ENCODE data around the gene SERPIND1.

Gene SERPIND1

DNA sequence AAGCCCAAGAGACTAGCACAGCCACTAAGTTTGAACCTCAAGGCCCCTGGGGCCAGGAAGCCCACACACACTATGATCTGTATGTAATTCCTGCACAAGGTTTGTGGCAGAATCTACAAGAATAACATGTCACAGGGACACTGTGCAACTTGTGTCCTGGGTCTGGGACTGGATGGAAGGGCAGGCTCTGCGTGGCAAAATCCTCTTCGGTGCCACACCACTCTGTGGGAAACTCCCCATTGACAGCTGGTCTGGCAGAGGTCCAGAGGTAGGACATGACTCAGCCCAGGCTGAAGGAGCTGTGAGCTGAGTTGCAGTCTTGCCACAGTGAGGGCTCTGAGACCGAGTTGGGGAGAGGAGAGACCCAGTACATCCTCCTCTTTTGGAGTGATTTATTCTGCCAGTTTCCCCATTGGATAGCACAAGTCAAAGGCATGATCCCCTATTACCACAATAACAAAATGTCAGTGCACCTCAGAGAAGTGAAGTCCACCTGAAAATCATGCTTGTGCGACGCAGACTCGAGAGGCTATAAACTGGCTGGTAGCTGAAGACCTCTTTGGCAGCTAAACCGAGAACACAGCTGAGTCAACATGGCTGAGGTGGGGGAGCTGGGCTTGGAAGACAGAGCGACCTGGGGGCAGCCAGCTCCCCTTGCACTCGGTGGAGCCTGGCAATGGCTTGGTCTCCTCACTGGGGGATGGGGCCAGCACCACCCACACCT lies 23.3 kb upstream of the SERPIND1 start:
- Histone ChIP-seq H3K9me3 (ENCODE audit: control insufficient read depth, insufficient read depth, low read length) (no peaks in the 10 kb centered on the region), H3K79me2 (ENCODE audit: control insufficient read depth, low read length) (no peaks in the 10 kb centered on the region), H3K9me2 (replicated peaks; ENCODE audit: control insufficient read depth, low read length) (no peaks in the 10 kb centered on the region), H3K27ac (ENCODE audit: low read depth, low read length) (no peak overlapping the region), H3F3A (ENCODE audit: control insufficient read depth, insufficient read depth) (no peaks in the 10 kb centered on the region), H3K36me3 (ENCODE audit: control insufficient read depth, low read length) (peaks cover 43% of the 10 kb centered on the region), H3K4me1 (ENCODE audit: control insufficient read depth, low read length) (peaks cover 11% of the 10 kb centered on the region), H4K20me1 (ENCODE audit: control insufficient read depth, insufficient read depth, low read depth, low read length) (no peaks in the 10 kb centered on the region), H3K4me2 (ENCODE audit: low read length) (no peak overlapping the region), H3K4me3 (ENCODE audit: low read length) (no peak overlapping the region), H3K27me3 (ENCODE audit: control insufficient read depth, low read length) (no peaks in the 10 kb centered on the region)
- no peak for TF ChIP-seq EZH2phosphoT487 (IDR thresholded peaks at IDR 0.05; ENCODE audit: borderline replicate concordance, low read length)
- TF ChIP-seq, protein P1, sequence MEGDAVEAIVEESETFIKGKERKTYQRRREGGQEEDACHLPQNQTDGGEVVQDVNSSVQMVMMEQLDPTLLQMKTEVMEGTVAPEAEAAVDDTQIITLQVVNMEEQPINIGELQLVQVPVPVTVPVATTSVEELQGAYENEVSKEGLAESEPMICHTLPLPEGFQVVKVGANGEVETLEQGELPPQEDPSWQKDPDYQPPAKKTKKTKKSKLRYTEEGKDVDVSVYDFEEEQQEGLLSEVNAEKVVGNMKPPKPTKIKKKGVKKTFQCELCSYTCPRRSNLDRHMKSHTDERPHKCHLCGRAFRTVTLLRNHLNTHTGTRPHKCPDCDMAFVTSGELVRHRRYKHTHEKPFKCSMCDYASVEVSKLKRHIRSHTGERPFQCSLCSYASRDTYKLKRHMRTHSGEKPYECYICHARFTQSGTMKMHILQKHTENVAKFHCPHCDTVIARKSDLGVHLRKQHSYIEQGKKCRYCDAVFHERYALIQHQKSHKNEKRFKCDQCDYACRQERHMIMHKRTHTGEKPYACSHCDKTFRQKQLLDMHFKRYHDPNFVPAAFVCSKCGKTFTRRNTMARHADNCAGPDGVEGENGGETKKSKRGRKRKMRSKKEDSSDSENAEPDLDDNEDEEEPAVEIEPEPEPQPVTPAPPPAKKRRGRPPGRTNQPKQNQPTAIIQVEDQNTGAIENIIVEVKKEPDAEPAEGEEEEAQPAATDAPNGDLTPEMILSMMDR (IDR thresholded peaks at IDR 0.05; ENCODE audit: low read depth, low read length, poor library complexity, severe bottlenecking) = no peak

DNA sequence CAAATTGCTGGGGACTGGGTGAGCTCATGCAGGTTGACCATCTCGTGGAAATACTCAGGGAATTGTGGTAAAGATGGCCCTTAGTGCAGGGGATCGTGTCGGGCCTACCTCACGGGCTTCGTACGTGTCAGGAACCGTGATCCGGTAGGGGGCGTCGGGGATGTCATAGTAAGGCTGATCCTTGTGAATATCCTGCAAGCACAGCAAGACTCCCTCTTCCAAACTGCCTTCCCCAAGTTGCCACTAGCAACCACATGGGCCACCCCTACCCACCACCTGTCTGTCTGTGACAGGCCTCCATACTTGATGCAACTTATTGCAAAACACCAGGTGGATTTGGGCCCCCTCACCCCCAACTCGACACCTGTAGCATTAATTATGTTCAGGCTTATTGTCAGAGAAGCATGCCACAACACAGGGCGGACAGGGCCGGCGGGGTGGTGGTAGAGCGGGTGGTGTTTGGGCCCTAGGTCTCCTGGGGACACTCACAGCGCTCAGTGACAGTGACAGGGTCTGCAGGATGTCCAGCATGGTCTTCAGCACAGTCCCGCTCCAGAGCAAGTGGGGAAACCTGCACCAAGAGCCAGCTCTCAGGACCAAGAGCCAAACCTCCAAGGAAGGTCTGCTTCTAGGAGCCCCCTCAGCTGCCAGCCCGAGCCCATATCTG lies 22.6 kb upstream of the SERPIND1 start:
- no peak for TF ChIP-seq EZH2phosphoT487 (IDR thresholded peaks at IDR 0.05; ENCODE audit: borderline replicate concordance, low read length)
- TF ChIP-seq, protein P1 (IDR thresholded peaks at IDR 0.05; ENCODE audit: low read depth, low read length, poor library complexity, severe bottlenecking) = no peak
- no peaks in the 10 kb centered on the region for H4K20me1 ChIP-seq (ENCODE audit: control insufficient read depth, insufficient read depth, low read depth, low read length)
- H3K4me3 ChIP-seq (ENCODE audit: low read length) = no peak overlapping the region
- no peaks in the 10 kb centered on the region for H3K9me3 ChIP-seq (ENCODE audit: control insufficient read depth, insufficient read depth, low read length)
- no peaks in the 10 kb centered on the region for H3K9me2 ChIP-seq (replicated peaks; ENCODE audit: control insufficient read depth, low read length)
- no peaks in the 10 kb centered on the region for H3K79me2 ChIP-seq (ENCODE audit: control insufficient read depth, low read length)
- peaks cover 43% of the 10 kb centered on the region for H3K36me3 ChIP-seq (ENCODE audit: control insufficient read depth, low read length)
- peaks cover 11% of the 10 kb centered on the region for H3K4me1 ChIP-seq (ENCODE audit: control insufficient read depth, low read length)
- H3K4me2 ChIP-seq (ENCODE audit: low read length) = no peak overlapping the region
- no peaks in the 10 kb centered on the region for H3F3A ChIP-seq (ENCODE audit: control insufficient read depth, insufficient read depth)
- H3K27me3 ChIP-seq (ENCODE audit: control insufficient read depth, low read length) = no peaks in the 10 kb centered on the region
- no peak overlapping the region for H3K27ac ChIP-seq (ENCODE audit: low read depth, low read length)

DNA sequence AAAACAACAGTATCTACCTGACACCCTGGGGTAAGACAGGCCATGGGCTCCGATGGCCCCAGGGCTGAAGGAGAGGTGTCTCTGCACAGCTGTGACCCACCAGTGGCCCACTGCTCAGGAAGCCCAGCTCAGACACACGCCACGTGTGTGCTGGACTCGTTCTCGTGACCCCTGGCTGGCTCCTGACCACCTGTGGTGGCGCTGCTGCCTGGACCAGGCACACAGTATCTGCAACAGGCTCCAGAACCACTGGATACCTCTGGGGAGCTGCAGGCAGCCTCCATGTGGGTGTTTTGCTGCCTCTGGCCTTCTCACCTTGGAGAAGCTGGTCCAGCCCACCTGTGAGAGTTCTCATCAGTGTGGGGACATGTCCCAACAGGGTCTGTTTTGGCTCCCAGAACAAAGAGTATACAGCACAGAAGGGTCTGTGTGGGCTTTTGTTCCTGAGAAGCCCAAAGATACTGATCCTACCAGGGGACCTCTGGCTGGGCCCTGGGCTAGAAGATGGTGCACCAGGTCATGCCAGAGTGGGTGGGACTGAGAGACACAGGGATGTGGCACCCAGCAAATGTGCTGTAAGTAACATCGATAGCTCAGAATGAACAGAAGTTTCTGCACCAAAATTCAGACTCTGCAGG lies 21.7 kb upstream of the SERPIND1 start:
- Histone ChIP-seq H3K27me3 (ENCODE audit: control insufficient read depth, low read length) (no peaks in the 10 kb centered on the region), H4K20me1 (ENCODE audit: control insufficient read depth, insufficient read depth, low read depth, low read length) (no peaks in the 10 kb centered on the region), H3K4me2 (ENCODE audit: low read length) (no peak overlapping the region), H3K79me2 (ENCODE audit: control insufficient read depth, low read length) (no peaks in the 10 kb centered on the region), H3F3A (ENCODE audit: control insufficient read depth, insufficient read depth) (no peaks in the 10 kb centered on the region), H3K36me3 (ENCODE audit: control insufficient read depth, low read length) (peaks cover 34% of the 10 kb centered on the region), H3K4me3 (ENCODE audit: low read length) (no peak overlapping the region), H3K9me2 (replicated peaks; ENCODE audit: control insufficient read depth, low read length) (no peaks in the 10 kb centered on the region), H3K9me3 (ENCODE audit: control insufficient read depth, insufficient read depth, low read length) (no peaks in the 10 kb centered on the region), H3K4me1 (ENCODE audit: control insufficient read depth, low read length) (peaks cover 11% of the 10 kb centered on the region), H3K27ac (ENCODE audit: low read depth, low read length) (no peak overlapping the region)
- no peak for TF ChIP-seq EZH2phosphoT487 (IDR thresholded peaks at IDR 0.05; ENCODE audit: borderline replicate concordance, low read length)
- TF ChIP-seq, protein P1 (IDR thresholded peaks at IDR 0.05; ENCODE audit: low read depth, low read length, poor library complexity, severe bottlenecking) = no peak

Measured in DOHH2 (cell line).